Inferior parietal cortex (tissue), 1 donor: ENCODE data around the gene CCR8.

Source experiments
- DNase-seq: peaks from one replicate; pipeline ENCODE4 v3.0.0-alpha.2; 2016; ENCODE audit errors: extremely low spot score

Gene CCR8, protein sequence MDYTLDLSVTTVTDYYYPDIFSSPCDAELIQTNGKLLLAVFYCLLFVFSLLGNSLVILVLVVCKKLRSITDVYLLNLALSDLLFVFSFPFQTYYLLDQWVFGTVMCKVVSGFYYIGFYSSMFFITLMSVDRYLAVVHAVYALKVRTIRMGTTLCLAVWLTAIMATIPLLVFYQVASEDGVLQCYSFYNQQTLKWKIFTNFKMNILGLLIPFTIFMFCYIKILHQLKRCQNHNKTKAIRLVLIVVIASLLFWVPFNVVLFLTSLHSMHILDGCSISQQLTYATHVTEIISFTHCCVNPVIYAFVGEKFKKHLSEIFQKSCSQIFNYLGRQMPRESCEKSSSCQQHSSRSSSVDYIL

GRCh38 chr3:39329493-39329892, at the start of gene CCR8:
Gene CCR8, plus strand, starts transcription at chr3:39329709. Its CDS starts 2,623 bp downstream, at chr3:39332332.
- no peak for DNase-seq

DNA sequence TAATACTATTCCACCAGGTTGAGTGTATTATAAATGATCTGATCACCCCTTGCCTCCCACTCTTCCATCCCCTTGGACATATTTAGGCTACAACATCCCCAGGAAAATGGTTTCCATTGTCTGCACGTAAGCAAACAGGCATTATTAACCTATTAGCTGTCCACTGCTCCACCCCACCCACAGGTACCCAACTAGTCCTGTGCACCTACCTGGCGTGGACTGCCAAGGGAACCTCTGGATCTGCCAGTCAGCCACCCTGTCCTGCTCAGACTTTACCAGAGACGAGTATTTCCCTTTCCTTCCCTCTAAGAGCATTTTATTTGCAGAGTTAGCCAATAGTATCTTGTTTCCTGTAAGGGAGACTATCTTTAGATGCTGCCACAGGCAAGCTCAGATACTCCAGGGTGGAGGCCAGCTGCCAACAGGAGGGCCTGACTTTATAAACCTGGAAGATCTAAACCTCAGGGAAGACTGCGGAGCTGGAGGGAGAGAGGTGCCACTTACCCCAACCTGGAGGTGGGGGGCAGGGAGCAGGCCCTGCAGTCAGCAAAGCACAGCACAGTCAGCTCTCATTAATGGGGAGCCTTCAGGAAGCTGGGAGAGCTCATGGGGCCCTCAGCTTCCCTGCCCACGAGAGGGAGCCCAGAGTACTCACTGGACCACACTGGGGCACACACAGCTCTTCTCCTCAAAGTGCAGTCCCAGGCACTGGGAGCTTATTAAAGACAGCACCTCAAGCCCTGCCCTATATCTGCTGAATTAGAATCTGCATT, 49.6 kb upstream of the CCR8 start, which contains the start of gene CX3CR1:
TSS of gene CX3CR1 (minus strand) at position 292 of the 773 bp plus-strand sequence. CDS start 13,527 bp downstream, outside the sequence.
- DNase-seq = no peak

GRCh38 chr3:39280571-39280970, 48.9 kb upstream of the CCR8 start:
- no peak for DNase-seq

DNA sequence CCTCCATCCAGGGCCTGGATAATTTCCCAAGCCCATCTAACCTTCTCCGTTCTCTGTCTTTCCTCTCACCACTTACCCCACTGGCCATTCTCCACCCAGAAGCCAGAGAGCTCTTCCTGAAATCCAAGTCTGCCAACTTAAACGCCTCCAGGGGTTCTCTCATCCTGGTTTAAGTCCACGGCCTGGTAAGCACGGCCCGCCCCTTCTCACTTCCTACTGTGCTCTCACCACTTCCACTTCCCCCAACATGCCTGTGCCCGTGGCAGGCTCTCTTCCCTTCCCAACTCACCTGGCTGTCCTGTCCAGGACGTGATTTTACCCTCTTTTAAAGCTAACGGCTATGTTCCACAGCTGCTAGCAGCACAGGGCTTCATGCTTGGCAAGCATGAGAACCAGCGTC, 48.0 kb upstream of the CCR8 start:
- DNase-seq = no peak

GRCh38 chr3:39282057-39282456, 47.5 kb upstream of the CCR8 start:
- no peak for DNase-seq

- DNase-seq = no peak
Measured at GRCh38 chr3:39284457-39284881, 45.0 kb upstream of the CCR8 start.

GRCh38 chr3:39285332-39285731, 44.2 kb upstream of the CCR8 start:
- no peak for DNase-seq

GRCh38 chr3:39286771-39287170, 42.7 kb upstream of the CCR8 start:
- DNase-seq = no peak

DNA sequence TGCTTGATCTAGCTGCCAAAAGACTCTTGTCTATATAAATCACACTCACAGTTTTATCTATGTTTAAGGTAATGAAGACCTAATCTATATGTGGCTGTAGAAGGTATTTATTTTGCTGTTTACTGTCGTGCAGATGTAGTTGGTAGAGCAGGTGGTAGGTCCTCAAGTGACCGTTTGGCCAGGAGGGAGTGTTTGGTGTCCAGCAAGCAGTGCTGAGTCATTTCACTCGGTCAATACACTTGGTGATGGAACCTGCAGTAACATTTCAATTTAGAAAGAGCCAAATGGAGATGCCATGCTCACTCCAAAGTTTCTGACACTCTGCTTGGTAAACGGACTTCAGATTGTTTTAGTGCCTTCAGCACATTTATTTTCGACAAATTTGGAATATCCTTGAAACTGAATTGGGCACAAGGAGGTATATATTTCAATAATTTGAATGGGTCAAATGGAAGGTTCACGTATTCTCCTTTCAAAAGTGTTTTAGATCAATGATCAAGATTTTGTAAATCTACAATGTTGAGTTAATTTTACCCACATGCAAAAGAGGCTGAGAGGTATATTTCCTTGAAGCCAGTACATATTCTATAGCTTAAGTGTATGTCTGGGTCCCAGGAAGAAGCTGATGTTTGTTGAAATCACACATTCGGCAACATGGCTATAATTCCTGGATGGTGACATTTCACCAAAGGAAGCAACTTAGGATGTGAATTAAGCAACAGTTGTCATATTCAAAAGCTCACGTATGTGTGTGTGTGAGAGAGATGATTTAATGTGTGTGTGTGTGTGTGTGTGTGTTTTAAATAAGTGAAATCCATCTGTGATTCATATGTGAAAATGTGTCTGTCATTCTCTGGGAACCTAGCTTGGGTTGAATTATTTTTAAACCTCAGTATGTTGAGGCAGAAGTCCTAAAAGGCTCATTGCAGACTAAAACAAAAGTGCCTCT, 42.0 kb upstream of the CCR8 start:
- DNase-seq = no peak

- DNase-seq = peak; percentile 74
Measured at GRCh38 chr3:39288300-39288808, 41.2 kb upstream of the CCR8 start.

GRCh38 chr3:39289107-39289506, 40.4 kb upstream of the CCR8 start:
- DNase-seq = no peak

DNA sequence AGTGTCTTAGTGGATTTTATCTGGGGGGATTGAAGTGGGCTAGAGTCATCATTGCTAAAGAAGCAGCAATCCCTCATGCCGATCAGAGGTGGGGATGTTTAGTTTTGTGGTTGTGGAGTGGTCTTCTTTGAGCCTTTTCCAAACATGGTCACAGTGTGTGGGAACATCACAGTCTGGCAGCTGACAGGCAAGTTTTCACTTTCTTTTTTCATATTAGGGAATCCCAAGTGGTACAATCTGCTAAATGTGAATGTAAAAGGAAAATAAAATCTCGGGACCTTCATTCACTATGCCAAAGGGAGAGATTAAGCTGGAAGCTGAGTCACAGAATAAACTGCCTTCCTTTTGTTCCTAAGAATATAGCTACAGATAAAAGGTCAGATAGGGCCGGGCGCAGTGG, 39.3 kb upstream of the CCR8 start:
- no peak for DNase-seq

- DNase-seq = peak; percentile 80
Measured at GRCh38 chr3:39291903-39292329, 37.6 kb upstream of the CCR8 start.

DNA sequence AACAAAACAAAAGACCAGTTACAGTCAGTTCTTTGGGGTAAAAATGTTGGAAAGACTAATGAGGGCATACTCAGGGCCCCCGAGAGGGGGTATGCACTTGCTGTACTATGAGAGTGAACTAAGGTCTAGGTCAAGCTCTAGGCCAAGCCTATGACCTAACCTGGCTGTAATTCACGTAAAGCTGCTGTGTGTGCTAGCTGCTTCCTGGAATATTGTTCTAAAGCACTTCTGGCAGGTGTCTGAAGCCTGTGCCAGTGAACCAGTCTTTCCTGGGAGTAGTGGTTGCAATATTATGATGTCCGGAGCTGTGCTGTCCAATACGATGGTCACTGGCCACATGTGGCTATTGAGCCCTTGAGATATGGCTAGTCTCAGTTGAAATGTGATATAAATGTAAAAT, 36.5 kb upstream of the CCR8 start:
- no peak for DNase-seq

DNA sequence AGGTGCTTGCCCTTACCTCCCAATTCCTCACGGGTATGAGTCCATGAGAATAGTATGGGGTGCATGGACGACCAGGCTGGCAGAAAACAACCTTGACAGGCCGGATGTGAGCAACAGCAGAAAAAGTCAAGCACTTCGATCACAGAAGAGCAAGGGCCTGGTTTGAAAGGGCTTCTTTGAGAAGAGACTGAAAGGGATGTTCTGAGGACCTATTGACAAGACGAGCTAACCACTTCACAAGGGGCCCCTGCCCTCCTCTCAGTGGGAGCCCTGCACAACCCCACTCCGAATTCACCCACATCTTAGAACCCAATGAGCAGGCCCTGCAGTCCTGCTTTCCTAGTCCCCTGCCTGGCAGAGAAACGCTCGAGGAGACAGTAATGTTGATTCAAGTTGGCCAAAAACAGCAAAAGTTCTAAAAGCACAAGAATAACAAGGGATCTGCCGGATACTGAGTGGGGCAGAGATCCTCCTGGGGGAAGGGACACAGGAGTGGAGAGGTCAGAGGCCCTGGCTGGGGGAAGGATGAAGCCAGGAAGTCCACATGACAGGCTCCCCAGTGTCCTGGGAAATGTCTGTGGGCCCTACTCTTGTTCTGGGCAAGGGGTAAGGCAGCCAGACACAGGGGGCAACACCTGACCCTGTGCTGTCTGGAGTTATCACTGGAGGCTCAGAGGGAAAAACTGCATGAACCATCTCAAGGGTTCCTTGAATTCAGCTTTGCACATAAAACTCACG, 34.9 kb upstream of the CCR8 start:
- no peak for DNase-seq

- no peak for DNase-seq
Measured at GRCh38 chr3:39295184-39295775, 34.2 kb upstream of the CCR8 start.

GRCh38 chr3:39296197-39297077, 33.1 kb upstream of the CCR8 start:
- no peak for DNase-seq

- no peak for DNase-seq
Measured at GRCh38 chr3:39299279-39299678, 30.2 kb upstream of the CCR8 start.

GRCh38 chr3:39302178-39302577, 27.3 kb upstream of the CCR8 start:
- no peak for DNase-seq
